Caco-2 (cell line): ENCODE results near the gene VPS8. TPM values are rescaled to one million over a fixed set of nuclear protein-coding genes. Genes with fewer than 3 reads are reported as not detected.

Experiments used
- BruUV-seq: library from RNA; stranded (reverse); fragments of 400-500 nt; replicated peaks from 2 replicates; lab custom pipeline; 2021; lab: Mats Ljungman, UMichigan
- CTCF ChIA-PET: fragments of 300-600 bp; sonication (Branson Sonifier 250); formaldehyde crosslinking; loops from one replicate; lab custom pipeline; 2022; ENCODE audit warnings: antibody characterized with exemption; lab: Charles Lee
- POLR2A ChIA-PET: fragments of 300-600 bp; sonication (Branson Sonifier 250); formaldehyde crosslinking; loops from one replicate; lab custom pipeline; 2022; ENCODE audit warnings: antibody characterized with exemption; lab: Charles Lee
- DNase-seq, 2 experiments: peaks; one replicate each; pipeline versions ENCODE4 v3.0.0 to v3.0.0-alpha.2; 2020 to 2022
- H3K27me3 ChIP-seq: replicated peaks from 2 replicates; pipeline ENCODE4 v1.6.0; 2011; ENCODE audit warnings: low read length; ENCODE audit not compliant: control insufficient read depth, insufficient read depth
- H3K36me3 ChIP-seq: 2 replicates; pipeline ENCODE4 v1.5.1; 2011; ENCODE audit warnings: low read length; ENCODE audit not compliant: control insufficient read depth, insufficient read depth
- H3K4me1 ChIP-seq: fragments of 250-450 bp; sonication (Bioruptor Pico); 2 replicates; pipeline ENCODE4 v1.5.1; 2020; ENCODE audit warnings: mild to moderate bottlenecking
- H3K4me3 ChIP-seq: 2 replicates; pipeline ENCODE4 v1.5.1; 2011; ENCODE audit warnings: low read depth, mild to moderate bottlenecking, control low read depth, low read length
- H3K9me3 ChIP-seq: fragments of 250-450 bp; sonication (Bioruptor Pico); 2 replicates; pipeline ENCODE4 v1.5.1; 2020; ENCODE audit warnings: mild to moderate bottlenecking, moderate library complexity
- H3K27ac Mint-ChIP-seq: one replicate; pipeline ENCODE4 v1.8.0; 2022; ENCODE audit warnings: mixed read lengths; ENCODE audit not compliant: unreplicated experiment
- H3K27me3 Mint-ChIP-seq: one replicate; pipeline ENCODE4 v1.8.0; 2022; ENCODE audit warnings: mixed read lengths; ENCODE audit not compliant: insufficient read depth, unreplicated experiment
- H3K36me3 Mint-ChIP-seq: one replicate; pipeline ENCODE4 v1.8.0; 2022; ENCODE audit warnings: mild to moderate bottlenecking, mixed read lengths; ENCODE audit not compliant: insufficient read depth, unreplicated experiment
- H3K4me1 Mint-ChIP-seq: one replicate; pipeline ENCODE4 v1.8.0; 2022; ENCODE audit warnings: low read depth, mixed read lengths; ENCODE audit not compliant: unreplicated experiment
- H3K4me3 Mint-ChIP-seq: one replicate; pipeline ENCODE4 v1.8.0; 2022; ENCODE audit warnings: mild to moderate bottlenecking, moderate library complexity, mixed read lengths; ENCODE audit not compliant: unreplicated experiment
- H3K9me3 Mint-ChIP-seq: one replicate; pipeline ENCODE4 v1.8.0; 2022; ENCODE audit warnings: mixed read lengths; ENCODE audit not compliant: unreplicated experiment
- CTCF ChIP-seq, 2 experiments: fragments of 200-600 bp in 1 of 2; IDR thresholded peaks; 1 replicate in 1 of 2; 2 replicates in 1 of 2; pipeline versions ENCODE4 v1.5.1 to v1.8.0; 2011 to 2022; ENCODE audit warnings: antibody characterized with exemption in 1 of 2, control low read depth in 1 of 2, inconsistent platforms in 1 of 2, low read depth in 1 of 2, low read length in 1 of 2, mild to moderate bottlenecking in 1 of 2, moderate library complexity in 1 of 2; ENCODE audit not compliant: insufficient read depth in 1 of 2, severe bottlenecking in 1 of 2, unreplicated experiment in 1 of 2
- intact Hi-C: fragments of 100-400 bp; cut with micrococcal nuclease; formaldehyde crosslinking; loops from one replicate; pipeline ENCODE4 v1.10.0; 2022; ENCODE audit not compliant: unreplicated experiment
- total RNA-seq: library from RNA; stranded (reverse); gene quantifications from 2 replicates; pipeline ENCODE4 v1.2.3, GENCODE V29; 2022

VPS8 gene
- total RNA-seq, 1 experiment from 2014 or later = 44.7 TPM

GRCh38 chr3:184811034-184811433 lies 932 bp upstream of the VPS8 start:
- peaks cover 4% of the 10 kb centered on the region; the same call in 1 of the 2 replicates for H3K4me1 ChIP-seq
- H3K27me3 ChIP-seq = no peaks in the 10 kb centered on the region
- intact Hi-C loops = no loop called here
- DNase-seq = no peak
- H3K9me3 ChIP-seq = no peaks in the 10 kb centered on the region
- Mint-ChIP-seq H3K4me1 (peaks cover 18% of the 10 kb centered on the region), H3K27ac (no peak overlapping the region), H3K27me3 (no peaks in the 10 kb centered on the region), H3K9me3 (no peaks in the 10 kb centered on the region), H3K36me3 (peaks cover 7% of the 10 kb centered on the region), H3K4me3 (no peak overlapping the region)
- BruUV-seq = no TSS peak
- ChIA-PET CTCF (no interaction called here), POLR2A (no interaction called here)
- H3K4me3 ChIP-seq = no peak overlapping the region
- H3K36me3 ChIP-seq = no peaks in the 10 kb centered on the region
- no peak for TF ChIP-seq CTCF (IDR thresholded peaks at IDR 0.05; ENCODE audit: insufficient read depth in 1 of 2, low read depth in 1 of 2, low read length in 1 of 2, severe bottlenecking in 1 of 2, unreplicated experiment in 1 of 2)

- Histone ChIP-seq H3K4me1 (peaks cover 4% of the 10 kb centered on the region; the same call in 1 of the 2 replicates), H3K9me3 (no peaks in the 10 kb centered on the region), H3K27me3 (no peaks in the 10 kb centered on the region), H3K36me3 (no peaks in the 10 kb centered on the region), H3K4me3 (peak overlapping the region; percentile 23)
- ChIA-PET CTCF (no interaction called here), POLR2A (no interaction called here)
- H3K9me3 Mint-ChIP-seq = no peaks in the 10 kb centered on the region
- peak overlapping the region; percentile 100 for H3K4me3 Mint-ChIP-seq
- peaks cover 7% of the 10 kb centered on the region for H3K36me3 Mint-ChIP-seq
- H3K27ac Mint-ChIP-seq = peak overlapping the region; percentile 96
- DNase-seq = no peak
- H3K4me1 Mint-ChIP-seq = peaks cover 13% of the 10 kb centered on the region
- intact Hi-C loops = no loop called here
- H3K27me3 Mint-ChIP-seq = no peaks in the 10 kb centered on the region
- BruUV-seq = no TSS peak
- TF ChIP-seq CTCF (IDR thresholded peaks at IDR 0.05; ENCODE audit: insufficient read depth in 1 of 2, low read depth in 1 of 2, low read length in 1 of 2, severe bottlenecking in 1 of 2, unreplicated experiment in 1 of 2) = no peak
Measured at GRCh38 chr3:184811663-184811998, 335 bp upstream of the VPS8 start.

- H3K27me3 ChIP-seq = no peaks in the 10 kb centered on the region
- H3K36me3 ChIP-seq = no peaks in the 10 kb centered on the region
- ChIA-PET CTCF (interaction anchor here (0.6 to 1.1 kb wide), 2 partner anchors 12 to 375 kb away, joined by 3 to 5 read pairs; no protein-coding TSS in a partner anchor), POLR2A (no interaction called here)
- Mint-ChIP-seq H3K4me3 (peak overlapping the region; percentile 100), H3K9me3 (no peaks in the 10 kb centered on the region), H3K4me1 (peaks cover 12% of the 10 kb centered on the region), H3K27ac (no peak overlapping the region), H3K27me3 (no peaks in the 10 kb centered on the region), H3K36me3 (peaks cover 7% of the 10 kb centered on the region)
- H3K4me1 ChIP-seq = peaks cover 4% of the 10 kb centered on the region; the same call in 1 of the 2 replicates
- no peaks in the 10 kb centered on the region for H3K9me3 ChIP-seq
- peak overlapping the region; percentile 53 for H3K4me3 ChIP-seq
- intact Hi-C loops = no loop called here
- DNase-seq = peak in 1 of 2 experiments; percentile 33
- no TSS peak for BruUV-seq
- TF ChIP-seq CTCF (IDR thresholded peaks at IDR 0.05; ENCODE audit: insufficient read depth in 1 of 2, low read depth in 1 of 2, low read length in 1 of 2, severe bottlenecking in 1 of 2, unreplicated experiment in 1 of 2) = no peak
Measured at GRCh38 chr3:184812662-184813042, 686 bp downstream of the VPS8 start.
